ENCODE data around the gene TMEM59L.

Gene TMEM59L

GRCh38 chr19:18659281-18660050 is 46.8 kb downstream of the TMEM59L start:
- no peak for DNase-seq (ENCODE audit: low spot score)

- DNase-seq (ENCODE audit: low spot score): no peak
Observed at GRCh38 chr19:18660051-18660910, 47.6 kb downstream of the TMEM59L start.

GRCh38 chr19:18660939-18661670 is 48.4 kb downstream of the TMEM59L start:
- DNase-seq (ENCODE audit: low spot score): no peak

- no peak for DNase-seq (ENCODE audit: low spot score)
Observed at GRCh38 chr19:18662972-18663732, 50.5 kb downstream of the TMEM59L start.

GRCh38 chr19:18663940-18664530 is 51.4 kb downstream of the TMEM59L start:
- no peak for DNase-seq (ENCODE audit: low spot score)

GRCh38 chr19:18665771-18666202 is 53.1 kb downstream of the TMEM59L start:
- DNase-seq (ENCODE audit: low spot score): no peak

GRCh38 chr19:18666317-18666716 is 53.6 kb downstream of the TMEM59L start:
- no peak for DNase-seq (ENCODE audit: low spot score)

- DNase-seq (ENCODE audit: low spot score): no peak
Observed at GRCh38 chr19:18666784-18667183, 54.1 kb downstream of the TMEM59L start.

GRCh38 chr19:18667531-18668251 is 55.0 kb downstream of the TMEM59L start:
- DNase-seq (ENCODE audit: low spot score): no peak

- DNase-seq (ENCODE audit: low spot score): no peak
Observed at GRCh38 chr19:18668252-18668631, 55.6 kb downstream of the TMEM59L start.

GRCh38 chr19:18668744-18669523 is 56.3 kb downstream of the TMEM59L start:
- DNase-seq (ENCODE audit: low spot score): no peak

- no peak for DNase-seq (ENCODE audit: low spot score)
Observed at GRCh38 chr19:18669524-18669817, 56.8 kb downstream of the TMEM59L start.

GRCh38 chr19:18669883-18670282 is 57.2 kb downstream of the TMEM59L start:
- DNase-seq (ENCODE audit: low spot score): no peak

GRCh38 chr19:18670312-18670711 is 57.6 kb downstream of the TMEM59L start:
- DNase-seq (ENCODE audit: low spot score): no peak

All from NAMALWA (cell line).